ENCODE data around the gene EMD.

Gene EMD

GRCh38 chrX:154404625-154405192, 25.6 kb downstream of the EMD start:
- H3K4me3 ChIP-seq: no peak overlapping the region
- intact Hi-C loops (cut with DNase I; ENCODE audit: low total_unique reads): loop anchor here (5.0 kb wide), 1 partner anchor 128 kb away; no protein-coding TSS in a partner anchor

GRCh38 chrX:154408659-154409221, 29.6 kb downstream of the EMD start:
- TF ChIP-seq, protein P1, sequence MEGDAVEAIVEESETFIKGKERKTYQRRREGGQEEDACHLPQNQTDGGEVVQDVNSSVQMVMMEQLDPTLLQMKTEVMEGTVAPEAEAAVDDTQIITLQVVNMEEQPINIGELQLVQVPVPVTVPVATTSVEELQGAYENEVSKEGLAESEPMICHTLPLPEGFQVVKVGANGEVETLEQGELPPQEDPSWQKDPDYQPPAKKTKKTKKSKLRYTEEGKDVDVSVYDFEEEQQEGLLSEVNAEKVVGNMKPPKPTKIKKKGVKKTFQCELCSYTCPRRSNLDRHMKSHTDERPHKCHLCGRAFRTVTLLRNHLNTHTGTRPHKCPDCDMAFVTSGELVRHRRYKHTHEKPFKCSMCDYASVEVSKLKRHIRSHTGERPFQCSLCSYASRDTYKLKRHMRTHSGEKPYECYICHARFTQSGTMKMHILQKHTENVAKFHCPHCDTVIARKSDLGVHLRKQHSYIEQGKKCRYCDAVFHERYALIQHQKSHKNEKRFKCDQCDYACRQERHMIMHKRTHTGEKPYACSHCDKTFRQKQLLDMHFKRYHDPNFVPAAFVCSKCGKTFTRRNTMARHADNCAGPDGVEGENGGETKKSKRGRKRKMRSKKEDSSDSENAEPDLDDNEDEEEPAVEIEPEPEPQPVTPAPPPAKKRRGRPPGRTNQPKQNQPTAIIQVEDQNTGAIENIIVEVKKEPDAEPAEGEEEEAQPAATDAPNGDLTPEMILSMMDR (IDR thresholded peaks at IDR 0.05): no peak
- Histone ChIP-seq H3K27me3 (no peaks in the 10 kb centered on the region), H3K9me3 (no peaks in the 10 kb centered on the region), H3K4me1 (peaks cover 0 to 26% (median 5%) of the 10 kb centered on the region in 4 donors), H3K36me3 (peaks cover 0 to 7% (median 0%) of the 10 kb centered on the region in 3 donors), H3K27ac (peak overlapping the region; percentile 72 to 81), H3K4me3 (peak overlapping the region; percentile 46 to 51)
- no peak for DNase-seq
- intact Hi-C loops (cut with DNase I; ENCODE audit: low total_unique reads): no loop called here

More at GRCh38 chrX:154404625-154405192, 25.6 kb downstream of the EMD start:
- peak in 1 of 2 donors; percentile 33 for DNase-seq
- TF ChIP-seq, protein P1 (IDR thresholded peaks at IDR 0.05): no peak
- H3K4me1 ChIP-seq: peaks cover 0 to 18% (median 10%) of the 10 kb centered on the region in 4 donors
- no peaks in the 10 kb centered on the region for H3K9me3 ChIP-seq
- H3K27me3 ChIP-seq: no peaks in the 10 kb centered on the region
- H3K36me3 ChIP-seq: peaks cover 7 to 17% (median 16%) of the 10 kb centered on the region in 3 donors
- no peak overlapping the region for H3K27ac ChIP-seq

- Histone ChIP-seq H3K27me3 (no peaks in the 10 kb centered on the region), H3K9me3 (no peaks in the 10 kb centered on the region), H3K27ac (peak within 1 kb of the TSS; percentile 72 to 81), H3K4me1 (peaks cover 0 to 26% (median 5%) of the 10 kb centered on the region in 4 donors), H3K4me3 (peak within 1 kb of the TSS; percentile 46 to 51), H3K36me3 (peaks cover 0 to 13% (median 0%) of the 10 kb centered on the region in 3 donors)
- peak; percentile 87 to 96 for DNase-seq
- TF ChIP-seq, protein P1 (IDR thresholded peaks at IDR 0.05): no peak
- intact Hi-C loops (cut with DNase I; ENCODE audit: low total_unique reads): no loop called here
Observed at GRCh38 chrX:154409222-154409871, 30.3 kb downstream of the EMD start, which contains the start of gene DNASE1L1. DNASE1L1 (minus strand) TSS chrX:154409254; CDS start chrX:154405568, 3,686 bp downstream.

DNA sequence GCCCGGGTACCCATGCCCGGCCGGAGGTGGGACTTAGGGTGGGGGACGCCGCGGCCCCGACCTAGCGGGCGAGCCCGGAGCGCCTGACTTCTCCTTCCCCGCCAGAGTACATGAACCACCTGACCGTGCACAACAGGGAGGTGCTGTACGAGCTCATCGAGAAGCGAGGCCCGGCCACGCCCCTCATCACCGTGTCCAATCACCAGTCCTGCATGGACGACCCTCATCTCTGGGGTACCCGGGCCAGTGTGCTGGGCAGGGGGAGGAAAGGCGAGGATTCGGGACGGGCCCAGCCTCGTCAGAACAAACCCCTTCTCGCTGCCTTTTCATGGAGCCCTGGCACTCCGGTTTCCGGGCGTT, 32.9 kb downstream of the EMD start:
- Histone ChIP-seq H3K36me3 (peaks cover 0 to 13% (median 0%) of the 10 kb centered on the region in 3 donors), H3K4me1 (peaks cover 0 to 26% (median 5%) of the 10 kb centered on the region in 4 donors), H3K27me3 (no peaks in the 10 kb centered on the region), H3K27ac (peak overlapping the region; percentile 95 to 96), H3K9me3 (no peaks in the 10 kb centered on the region), H3K4me3 (peak overlapping the region; percentile 88 to 89)
- TF ChIP-seq, protein P1 (IDR thresholded peaks at IDR 0.05): no peak
- peak; percentile 76 to 88 for DNase-seq
- intact Hi-C loops (cut with DNase I; ENCODE audit: low total_unique reads): no loop called here

DNA sequence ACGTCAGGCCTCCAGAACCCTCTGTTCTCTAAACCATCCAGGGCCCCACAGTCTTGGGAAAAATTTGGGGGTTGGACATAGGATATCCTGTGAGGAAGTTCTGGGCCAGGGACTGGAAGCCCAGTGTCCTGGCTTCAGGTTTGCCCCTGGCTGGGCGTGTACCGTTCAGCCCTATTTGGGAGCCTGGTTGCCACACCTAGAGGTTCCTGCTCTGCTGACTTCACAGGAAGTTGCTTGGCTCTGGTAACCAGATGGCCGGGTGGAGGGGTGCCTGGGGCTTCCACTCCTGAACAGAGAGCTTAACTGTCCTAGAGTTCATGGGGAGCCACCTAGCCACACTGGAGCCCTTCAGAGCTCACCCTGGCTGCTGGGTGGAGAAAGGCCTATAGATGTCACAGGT, 33.4 kb downstream of the EMD start:
- intact Hi-C loops (cut with DNase I; ENCODE audit: low total_unique reads): no loop called here
- Histone ChIP-seq H3K27ac (peak overlapping the region; percentile 95 to 96), H3K27me3 (no peaks in the 10 kb centered on the region), H3K4me1 (peaks cover 0 to 26% (median 5%) of the 10 kb centered on the region in 4 donors), H3K36me3 (peaks cover 0 to 13% (median 0%) of the 10 kb centered on the region in 3 donors), H3K4me3 (peak overlapping the region; percentile 88 to 89), H3K9me3 (no peaks in the 10 kb centered on the region)
- TF ChIP-seq, protein P1 (IDR thresholded peaks at IDR 0.05): no peak
- DNase-seq: no peak
